GM12878 (cell line): ENCODE data around the gene CDC42SE1. TPM values are rescaled to one million over a fixed set of nuclear protein-coding genes. Genes with fewer than 3 reads are reported as not detected.
A peak's percentile ranks its signal among the peaks of the same experiment; 100 is the strongest.

Source experiments
- ATAC-seq: fragments of 200-7000 bp; cut with Tn5 transposase; 3 replicates; pipeline ENCODE4 v1.9.1; 2020; ENCODE audit warnings: mild to moderate bottlenecking, moderate library complexity
- BruUV-seq: library from RNA; stranded (reverse); fragments of 400-500 nt; replicated peaks from 2 replicates; lab custom pipeline; 2021; lab: Mats Ljungman, UMichigan
- CTCF ChIA-PET: fragments of 300-600 bp; sonication (Branson Sonifier 250); formaldehyde crosslinking; extraction: SDS; loops from one replicate; lab custom pipeline; 2021; ENCODE audit warnings: inconsistent platforms; lab: Yijun Ruan, JAX
- POLR2A ChIA-PET: fragments of 350-600 bp; formaldehyde crosslinking; extraction: SDS; loops from one replicate; lab custom pipeline; 2021; ENCODE audit warnings: inconsistent platforms; lab: Charles Lee
- RAD21 ChIA-PET: fragments of 300-600 bp; sonication (Branson Sonifier 250); formaldehyde crosslinking; loops from one replicate; lab custom pipeline; 2023; ENCODE audit warnings: antibody characterized with exemption; ENCODE audit not compliant: unreplicated experiment; lab: Charles Lee
- SMC1A ChIA-PET: fragments of 300-600 bp; sonication (Branson Sonifier 250); formaldehyde crosslinking; loops from one replicate; lab custom pipeline; 2023; ENCODE audit not compliant: unreplicated experiment, uncharacterized antibody; lab: Charles Lee
- DNase-seq: peaks from one replicate; pipeline ENCODE4 v3.0.0-alpha.2; 2011; ENCODE audit warnings: low read depth, low spot score
- FAIRE-seq: peaks from 3 replicates; lab custom pipeline; 2011; peaks lifted over from hg19 to GRCh38; lab: Jason Lieb, UNC
- H2AFZ ChIP-seq: 2 replicates; pipeline ENCODE4 v1.6.0; 2011; ENCODE audit warnings: low read depth, low read length, control low read depth; ENCODE audit not compliant: control insufficient read depth
- H3K27ac ChIP-seq: 2 replicates; pipeline ENCODE4 v1.5.1; 2011; ENCODE audit warnings: control low read depth; ENCODE audit not compliant: control insufficient read depth, insufficient read depth
- H3K27me3 ChIP-seq, 2 experiments: replicated peaks in 1 of 2; 2 replicates each; pipeline versions ENCODE4 v1.6.0 to v1.6.1; 2011; ENCODE audit warnings: low read length in 1 of 2; ENCODE audit not compliant: control insufficient read depth in 2 of 2, insufficient read depth in 2 of 2
- H3K36me3 ChIP-seq, 2 experiments: 2 replicates each; pipeline ENCODE4 v1.5.1; 2011; ENCODE audit warnings: low read length in 1 of 2; ENCODE audit not compliant: control insufficient read depth in 2 of 2, insufficient read depth in 2 of 2
- H3K4me1 ChIP-seq: 2 replicates; pipeline ENCODE4 v1.6.1; 2011; ENCODE audit warnings: mild to moderate bottlenecking, low read length, moderate library complexity, mixed read lengths; ENCODE audit not compliant: control insufficient read depth, insufficient read depth
- H3K4me2 ChIP-seq: 2 replicates; pipeline ENCODE4 v1.6.0; 2011; ENCODE audit warnings: control low read depth; ENCODE audit not compliant: control insufficient read depth, insufficient read depth
- H3K4me3 ChIP-seq: fragments of 200-600 bp; sonication (generic); 2 replicates; pipeline ENCODE4 v1.5.1; 2016
- H3K79me2 ChIP-seq: 2 replicates; pipeline ENCODE4 v1.6.0; 2011; ENCODE audit warnings: low read length; ENCODE audit not compliant: control insufficient read depth, insufficient read depth
- H3K9ac ChIP-seq: 2 replicates; pipeline ENCODE4 v1.8.0; 2011; ENCODE audit warnings: low read length, control low read depth, mixed read lengths; ENCODE audit not compliant: control insufficient read depth, insufficient read depth
- H3K9me3 ChIP-seq: replicated peaks from 3 replicates; pipeline ENCODE4 v1.5.1; 2011; ENCODE audit warnings: mild to moderate bottlenecking, low read length; ENCODE audit not compliant: control insufficient read depth, insufficient read depth
- H4K20me1 ChIP-seq: 2 replicates; pipeline ENCODE4 v1.6.0; 2011; ENCODE audit not compliant: control insufficient read depth, insufficient read depth
- KDM1A ChIP-seq: fragments of 200-600 bp; sonication (generic); IDR thresholded peaks from 2 replicates; pipeline ENCODE4 v1.6.1; 2016; ENCODE audit warnings: borderline replicate concordance
- POLR2A ChIP-seq: IDR thresholded peaks from 2 replicates; pipeline ENCODE4 v1.6.1; 2011; ENCODE audit warnings: low read depth, mild to moderate bottlenecking, low read length
- POLR2AphosphoS5 ChIP-seq: IDR thresholded peaks from 2 replicates; pipeline ENCODE4 v1.6.1; 2011; ENCODE audit warnings: mild to moderate bottlenecking, low read length, inconsistent platforms
- RBBP5 ChIP-seq: fragments of 200-600 bp; sonication (generic); conservative IDR thresholded peaks from 2 replicates; pipeline ENCODE4 v1.6.1; 2016
- RFX5 ChIP-seq: IDR thresholded peaks from 2 replicates; pipeline ENCODE4 v1.6.1; 2011; ENCODE audit warnings: low read depth, low read length, improper control_type of control experiment
- SIN3A ChIP-seq: IDR thresholded peaks from 2 replicates; pipeline ENCODE4 v1.6.1; 2012; ENCODE audit warnings: low read depth, low read length, improper control_type of control experiment
- SKIL ChIP-seq: fragments of 450-650 bp; IDR thresholded peaks from 2 replicates; pipeline ENCODE4 v1.6.1; 2017; ENCODE audit warnings: mild to moderate bottlenecking, low read depth, inconsistent platforms; ENCODE audit not compliant: poor library complexity, severe bottlenecking
- STAT3 ChIP-seq: IDR thresholded peaks from 2 replicates; pipeline ENCODE4 v1.6.1; 2011; ENCODE audit warnings: low read depth, low read length, improper control_type of control experiment
- ZBTB11 ChIP-seq: fragments of 450-650 bp; formaldehyde crosslinking; IDR thresholded peaks from 2 replicates; pipeline ENCODE4 v1.5.0; 2022; ENCODE audit warnings: mild to moderate bottlenecking, missing genetic modification characterization
- WGBS: methylation state at CpG from one replicate; pipeline ENCODE4 v1.1.6; 2016; ENCODE audit warnings: low lambda C conversion rate; ENCODE audit not compliant: insufficient replicate concordance, insufficient coverage; ENCODE audit errors: missing lambda C conversion rate; 5-methylcytosine and 5-hydroxymethylcytosine counted together
- in situ Hi-C: fragments of 300-500 bp; cut with MboI; formaldehyde crosslinking; loops from 9 replicates; pipeline ENCODE4 v1.14.3; 2018; ENCODE audit warnings: mixed read lengths
- intact Hi-C: fragments of 100-400 bp; cut with micrococcal nuclease; formaldehyde crosslinking; loops from one replicate; pipeline ENCODE4 v1.14.2; 2022; ENCODE audit not compliant: unreplicated experiment
- polyA plus RNA-seq, 11 experiments: library from polyadenylated mRNA; depleted of rRNA in 4 of 11; unstranded in 6 of 11; stranded (reverse) in 5 of 11; fragments of >200 nt; fragmentation: Nextera tagmentation in 4 of 11; fragmentation: Illumina TruSeq in 1 of 11; extraction: Ambion mirVana in 4 of 11; extraction: Trizol in 1 of 11; gene quantifications; 1 replicate in 1 of 11; 2 replicates in 10 of 11; pipeline versions ENCODE4 v1.2.1 to v1.2.3, GENCODE V29; 2011 to 2016; ENCODE audit warnings: inconsistent platforms in 2 of 11, missing spikeins in 2 of 11, low read depth in 1 of 11
- total RNA-seq, 4 experiments: library from RNA; depleted of rRNA in 3 of 4; stranded (reverse); fragments of >200 nt in 3 of 4; fragmentation: Illumina TruSeq in 1 of 4; extraction: Trizol in 1 of 4; gene quantifications; 2 replicates each; pipeline versions ENCODE4 v1.2.1 to v1.2.3, GENCODE V29; 2013 to 2021

Gene CDC42SE1
- total and polyA plus RNA-seq, 10 of the 15 experiments (the other 5 are each of a cell fraction or from before 2014, with no cell fraction given), result 35.7 to 112 (median 74.3) TPM

GRCh38 chr1:151055581-151055980, 3.8 kb downstream of the CDC42SE1 start:
- Histone ChIP-seq H3K27ac (peak overlapping the region; percentile 97), H3K9ac (peak overlapping the region; percentile 28; the same call in 1 of the 2 replicates), H4K20me1 (peaks cover 3% of the 10 kb centered on the region; the same call in 1 of the 2 replicates), H2AFZ (no peak overlapping the region), H3K4me1 (peaks cover 24% of the 10 kb centered on the region), H3K27me3 (no peaks in the 10 kb centered on the region), H3K4me2 (peak overlapping the region; percentile 74), H3K79me2 (peaks cover 55% of the 10 kb centered on the region), H3K9me3 (no peaks in the 10 kb centered on the region), H3K36me3 (peaks cover 14 to 42% of the 10 kb centered on the region in 2 experiments), H3K4me3 (peak overlapping the region; percentile 93)
- FAIRE-seq (no peak), ATAC-seq (no peak), DNase-seq (no peak)
- CTCF ChIA-PET, result interaction anchor here (1.0 to 4.1 kb wide), 4 partner anchors 12 to 102 kb away, joined by 4 to 12 read pairs (median 6); partner anchors contain the start of gene TNFAIP8L2
- POLR2A ChIA-PET, result interaction anchor here (0.6 to 1.2 kb wide), 2 partner anchors 12 to 49 kb away, joined by 3 read pairs; partner anchors contain the start of gene MINDY1
- RAD21 ChIA-PET, result interaction anchor here (0.6 to 0.8 kb wide), 2 partner anchors 60 to 148 kb away, joined by 3 to 4 read pairs; no protein-coding TSS in a partner anchor
- WGBS, result 50% methylated on average over 2 of the region's 2 CpGs
- SMC1A ChIA-PET, result interaction anchor here (1.2 to 1.4 kb wide), 3 partner anchors 8 to 44 kb away, joined by 4 to 5 read pairs (median 4); partner anchors contain the start of gene C1orf56
- in situ Hi-C loops, result no loop called here
- TF ChIP-seq POLR2AphosphoS5 (0 out of 2 replicates have a peak, but pooled peaks have one; percentile 27), SIN3A (no peak), POLR2A (peak; percentile 21; the same call in 1 of the 2 replicates), RBBP5 (no peak)
- intact Hi-C loops, result no loop called here
- no TSS peak for BruUV-seq

- RAD21 ChIA-PET, result interaction anchor here (0.8 kb wide), 1 partner anchor 60 kb away, joined by 3 read pairs; no protein-coding TSS in a partner anchor
- POLR2A ChIA-PET, result interaction anchor here (0.6 to 1.2 kb wide), 2 partner anchors 11 to 462 kb away, joined by 4 read pairs; no protein-coding TSS in a partner anchor
- Histone ChIP-seq H3K9ac (peak overlapping the region; percentile 28; the same call in 1 of the 2 replicates), H3K27ac (peak overlapping the region; percentile 97; the same call in 1 of the 2 replicates), H3K9me3 (no peaks in the 10 kb centered on the region), H3K36me3 (peaks cover 14 to 44% of the 10 kb centered on the region in 2 experiments), H4K20me1 (peaks cover 3% of the 10 kb centered on the region; the same call in 1 of the 2 replicates), H3K79me2 (peaks cover 51% of the 10 kb centered on the region), H3K4me2 (peak overlapping the region; percentile 74; the same call in 1 of the 2 replicates), H3K4me3 (no peak overlapping the region), H2AFZ (no peak overlapping the region), H3K4me1 (peaks cover 24% of the 10 kb centered on the region), H3K27me3 (no peaks in the 10 kb centered on the region)
- in situ Hi-C loops, result no loop called here
- 84% methylated on average over 4 of the region's 4 CpGs for WGBS
- DNase-seq (no peak), FAIRE-seq (no peak), ATAC-seq (no peak)
- intact Hi-C loops, result no loop called here
- no TSS peak for BruUV-seq
- TF ChIP-seq ZBTB11 (CRISPR knock-in tag) (0 out of 2 replicates have a peak, but pooled peaks have one; percentile 11), POLR2AphosphoS5 (0 out of 2 replicates have a peak, but pooled peaks have one; percentile 17), KDM1A (no peak), RFX5 (no peak), SKIL (no peak), STAT3 (no peak)
- CTCF ChIA-PET, result interaction anchor here (0.9 to 4.1 kb wide), 5 partner anchors 10 to 102 kb away, joined by 3 to 12 read pairs (median 4); partner anchors contain the start of gene TNFAIP8L2
- SMC1A ChIA-PET, result interaction anchor here (1.2 to 1.4 kb wide), 2 partner anchors 13 to 45 kb away, joined by 4 read pairs; no protein-coding TSS in a partner anchor
These were observed 4.4 kb downstream of the CDC42SE1 start for GRCh38 chr1:151054971-151055547.
